Testis (tissue), 2 donors: ENCODE measurements around the gene IRX2.

Experiments used
- CTCF ChIP-seq, 3 experiments: fragments of 450-650 bp in 2 of 3; fragments of 200-600 bp in 1 of 3; sonication (generic) in 1 of 3; IDR thresholded peaks; one replicate each; pipeline ENCODE4 v1.5.1; 2016 to 2019; ENCODE audit warnings: antibody characterized with exemption in 3 of 3, mild to moderate bottlenecking in 2 of 3, moderate library complexity in 1 of 3
- POLR2A ChIP-seq: fragments of 450-650 bp; IDR thresholded peaks from one replicate; pipeline ENCODE4 v1.6.1; 2017; ENCODE audit warnings: antibody characterized with exemption, mild to moderate bottlenecking, moderate library complexity

DNA sequence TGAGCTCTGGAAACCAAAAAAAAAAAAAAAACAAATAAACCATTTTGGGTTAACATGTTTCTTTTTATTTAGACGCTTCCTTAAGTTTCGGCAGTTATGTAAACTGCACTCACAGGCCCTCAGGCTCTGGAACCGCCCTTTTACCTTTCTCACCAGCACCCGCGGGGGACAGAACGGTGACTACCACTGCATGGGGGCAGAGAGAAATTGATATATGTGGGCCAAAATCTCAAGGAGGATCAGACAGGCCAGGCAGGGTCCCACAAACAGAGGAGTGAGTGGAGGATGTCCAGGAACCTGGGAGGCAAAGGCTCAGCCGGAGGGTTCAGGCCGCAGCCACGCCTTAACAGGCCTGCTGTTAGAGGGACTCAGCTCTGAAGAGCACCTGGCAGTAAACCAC is 54.4 kb downstream of the IRX2 start:
- TF ChIP-seq CTCF (IDR thresholded peaks at IDR 0.05) (no peak), POLR2A (no peak)
